ENCODE results near the gene MED13L.

DNA sequence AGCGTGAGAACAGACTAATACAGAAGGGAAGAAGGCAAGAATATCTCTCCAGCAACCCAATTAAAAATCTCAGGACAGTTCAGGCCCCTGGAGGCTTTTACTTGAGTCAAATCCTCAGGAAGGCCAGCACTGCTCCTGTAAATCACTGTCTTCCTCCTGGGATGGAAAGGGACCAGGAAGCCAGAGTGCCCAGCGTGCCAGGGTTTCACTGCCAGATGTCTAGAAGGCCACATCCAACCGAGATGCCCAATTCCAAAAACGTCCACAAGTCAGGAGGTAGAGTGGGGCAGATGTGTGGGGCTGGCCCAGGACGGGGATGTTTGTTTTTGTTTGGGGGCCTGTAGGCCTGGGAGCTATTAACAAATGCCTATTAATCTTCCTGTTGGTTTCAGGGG lies 332.0 kb downstream of the MED13L start:
- TF ChIP-seq, protein P1, sequence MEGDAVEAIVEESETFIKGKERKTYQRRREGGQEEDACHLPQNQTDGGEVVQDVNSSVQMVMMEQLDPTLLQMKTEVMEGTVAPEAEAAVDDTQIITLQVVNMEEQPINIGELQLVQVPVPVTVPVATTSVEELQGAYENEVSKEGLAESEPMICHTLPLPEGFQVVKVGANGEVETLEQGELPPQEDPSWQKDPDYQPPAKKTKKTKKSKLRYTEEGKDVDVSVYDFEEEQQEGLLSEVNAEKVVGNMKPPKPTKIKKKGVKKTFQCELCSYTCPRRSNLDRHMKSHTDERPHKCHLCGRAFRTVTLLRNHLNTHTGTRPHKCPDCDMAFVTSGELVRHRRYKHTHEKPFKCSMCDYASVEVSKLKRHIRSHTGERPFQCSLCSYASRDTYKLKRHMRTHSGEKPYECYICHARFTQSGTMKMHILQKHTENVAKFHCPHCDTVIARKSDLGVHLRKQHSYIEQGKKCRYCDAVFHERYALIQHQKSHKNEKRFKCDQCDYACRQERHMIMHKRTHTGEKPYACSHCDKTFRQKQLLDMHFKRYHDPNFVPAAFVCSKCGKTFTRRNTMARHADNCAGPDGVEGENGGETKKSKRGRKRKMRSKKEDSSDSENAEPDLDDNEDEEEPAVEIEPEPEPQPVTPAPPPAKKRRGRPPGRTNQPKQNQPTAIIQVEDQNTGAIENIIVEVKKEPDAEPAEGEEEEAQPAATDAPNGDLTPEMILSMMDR (IDR thresholded peaks at IDR 0.05) = no peak
- no peak for TF ChIP-seq POLR2A (IDR thresholded peaks at IDR 0.05)
